H9 (cell line): ENCODE data around the gene SERPING1. TPM values are rescaled to one million over a fixed set of nuclear protein-coding genes. Genes with fewer than 3 reads are reported as not detected.
A peak's percentile ranks its signal among the peaks of the same experiment; 100 is the strongest.

Experiments used
- DNase-seq: peaks from one replicate; pipeline ENCODE4 v3.0.0-alpha.2; 2017
- H2AFZ ChIP-seq: one replicate; pipeline ENCODE4 v1.6.1; 2013; ENCODE audit warnings: mild to moderate bottlenecking, low read length, control low read depth, moderate library complexity
- H2AK5ac ChIP-seq: 2 replicates; pipeline ENCODE4 v1.6.1; 2013; ENCODE audit warnings: low read length, control low read depth, mixed read lengths; ENCODE audit not compliant: insufficient read length
- H2BK120ac ChIP-seq: one replicate; pipeline ENCODE4 v1.6.1; 2013; ENCODE audit warnings: low read depth, mild to moderate bottlenecking, low read length, control low read depth, inconsistent platforms; ENCODE audit not compliant: poor library complexity, severe bottlenecking
- H2BK12ac ChIP-seq: 2 replicates; pipeline ENCODE4 v1.6.1; 2013; ENCODE audit warnings: low read length, control low read depth, mixed read lengths, low read depth; ENCODE audit not compliant: insufficient read length
- H2BK15ac ChIP-seq: 2 replicates; pipeline ENCODE4 v1.6.1; 2013; ENCODE audit warnings: low read depth, low read length, control low read depth
- H2BK20ac ChIP-seq: one replicate; pipeline ENCODE4 v1.6.1; 2013; ENCODE audit warnings: low read depth, mild to moderate bottlenecking, low read length, control low read depth, inconsistent platforms; ENCODE audit not compliant: poor library complexity, severe bottlenecking
- H2BK5ac ChIP-seq: 2 replicates; pipeline ENCODE4 v1.6.1; 2013; ENCODE audit warnings: low read length, control low read depth, mixed read lengths; ENCODE audit not compliant: insufficient read length
- H3K14ac ChIP-seq: 2 replicates; pipeline ENCODE4 v1.6.1; 2013; ENCODE audit warnings: low read length, control low read depth; ENCODE audit not compliant: insufficient read depth
- H3K18ac ChIP-seq: 2 replicates; pipeline ENCODE4 v1.6.1; 2013; ENCODE audit warnings: low read depth, mild to moderate bottlenecking, mixed read lengths, low read length, control low read depth; ENCODE audit not compliant: insufficient read length
- H3K23ac ChIP-seq: 2 replicates; pipeline ENCODE4 v1.6.1; 2013; ENCODE audit warnings: low read length, control low read depth, mixed read lengths, low read depth; ENCODE audit not compliant: insufficient read length
- H3K23me2 ChIP-seq: 2 replicates; pipeline ENCODE4 v1.6.1; 2013; ENCODE audit warnings: low read depth, mild to moderate bottlenecking, mixed read lengths, low read length, control low read depth; ENCODE audit not compliant: insufficient read length, poor library complexity, severe bottlenecking
- H3K27ac ChIP-seq: 2 replicates; pipeline ENCODE4 v1.5.1; 2013; ENCODE audit warnings: low read length, control low read depth, mixed read lengths, low read depth; ENCODE audit not compliant: insufficient read length
- H3K27me3 ChIP-seq: 2 replicates; pipeline ENCODE4 v1.6.1; 2013; ENCODE audit warnings: low read length, control low read depth, inconsistent platforms; ENCODE audit not compliant: insufficient read depth
- H3K4ac ChIP-seq: 2 replicates; pipeline ENCODE4 v1.6.1; 2013; ENCODE audit warnings: low read depth, mild to moderate bottlenecking, control low read depth, inconsistent platforms, low read length, moderate library complexity
- H3K4me1 ChIP-seq: 2 replicates; pipeline ENCODE4 v1.6.1; 2013; ENCODE audit warnings: low read length, control low read depth, inconsistent platforms; ENCODE audit not compliant: insufficient read depth
- H3K4me2 ChIP-seq: 2 replicates; pipeline ENCODE4 v1.6.1; 2013; ENCODE audit warnings: low read length, control low read depth, mixed read lengths; ENCODE audit not compliant: insufficient read length, insufficient read depth
- H3K56ac ChIP-seq: 2 replicates; pipeline ENCODE4 v1.6.1; 2013; ENCODE audit warnings: low read depth, mild to moderate bottlenecking, mixed read lengths, low read length, control low read depth; ENCODE audit not compliant: insufficient read length
- H3K79me1 ChIP-seq: 2 replicates; pipeline ENCODE4 v1.6.1; 2013; ENCODE audit warnings: low read depth, mild to moderate bottlenecking, moderate library complexity, low read length, control low read depth, inconsistent platforms; ENCODE audit not compliant: insufficient read depth, poor library complexity, severe bottlenecking
- H3K79me2 ChIP-seq: 2 replicates; pipeline ENCODE4 v1.6.1; 2013; ENCODE audit warnings: low read length, control low read depth, inconsistent platforms; ENCODE audit not compliant: insufficient read depth
- H3K9ac ChIP-seq: 2 replicates; pipeline ENCODE4 v1.6.1; 2013; ENCODE audit warnings: low read length, control low read depth, mixed read lengths; ENCODE audit not compliant: insufficient read length; ENCODE audit errors: extremely low read depth
- H3K9me3 ChIP-seq: one replicate; pipeline ENCODE4 v1.6.1; 2013; ENCODE audit warnings: low read depth, low read length, inconsistent platforms; ENCODE audit not compliant: control insufficient read depth
- H3T11ph ChIP-seq: one replicate; pipeline ENCODE4 v1.6.1; 2013; ENCODE audit warnings: mild to moderate bottlenecking, low read length, control low read depth, inconsistent platforms
- H4K20me1 ChIP-seq: one replicate; pipeline ENCODE4 v1.6.1; 2013; ENCODE audit not compliant: control insufficient read depth, insufficient read length, insufficient read depth
- H4K5ac ChIP-seq: 2 replicates; pipeline ENCODE4 v1.6.1; 2013; ENCODE audit warnings: low read depth, mild to moderate bottlenecking, mixed read lengths, low read length, control low read depth; ENCODE audit not compliant: insufficient read length
- H4K8ac ChIP-seq: replicated peaks from 2 replicates; pipeline ENCODE4 v1.6.1; 2013; ENCODE audit warnings: low read length, control low read depth, mixed read lengths, low read depth; ENCODE audit not compliant: insufficient read length
- H4K91ac ChIP-seq: 2 replicates; pipeline ENCODE4 v1.6.1; 2013; ENCODE audit warnings: low read depth, mild to moderate bottlenecking, moderate library complexity, mixed read lengths, low read length, control low read depth; ENCODE audit not compliant: insufficient read length
- H3K27ac Mint-ChIP-seq, 3 experiments: 2 replicates in 2 of 3; 3 replicates in 1 of 3; pipeline ENCODE4 v1.8.0; 2020 to 2021; ENCODE audit warnings: mixed read lengths in 3 of 3, mild to moderate bottlenecking in 1 of 3, moderate library complexity in 1 of 3
- H3K27me3 Mint-ChIP-seq: 2 replicates; pipeline ENCODE4 v1.8.0; 2021; ENCODE audit warnings: low read depth, mild to moderate bottlenecking, moderate library complexity, mixed read lengths
- H3K36me3 Mint-ChIP-seq, 3 experiments: 2 replicates in 2 of 3; 3 replicates in 1 of 3; pipeline ENCODE4 v1.8.0; 2020 to 2021; ENCODE audit warnings: low read depth in 3 of 3, mixed read lengths in 3 of 3; ENCODE audit not compliant: insufficient read depth in 1 of 3
- H3K4me1 Mint-ChIP-seq, 2 experiments: 2 replicates each; pipeline ENCODE4 v1.8.0; 2020; ENCODE audit warnings: mixed read lengths in 2 of 2
- H3K4me3 Mint-ChIP-seq, 2 experiments: 2 replicates in 1 of 2; 3 replicates in 1 of 2; pipeline ENCODE4 v1.8.0; 2020 to 2021; ENCODE audit warnings: mild to moderate bottlenecking in 2 of 2, mixed read lengths in 2 of 2, moderate library complexity in 1 of 2
- H3K9me3 Mint-ChIP-seq, 2 experiments: 2 replicates in 1 of 2; 3 replicates in 1 of 2; pipeline ENCODE4 v1.8.0; 2020; ENCODE audit warnings: mild to moderate bottlenecking in 2 of 2, mixed read lengths in 2 of 2, moderate library complexity in 1 of 2
- WGBS: extraction: QIAGEN DNeasy Blood & Tissue Kit; methylation state at CpG from one replicate; pipeline ENCODE4 v1.1.7; 2013; ENCODE audit warnings: missing lambda C conversion rate, low lambda C conversion rate, mixed read lengths; ENCODE audit not compliant: insufficient read length; ENCODE audit errors: extremely low coverage; 5-methylcytosine and 5-hydroxymethylcytosine counted together
- total RNA-seq: library from RNA; stranded (reverse); gene quantifications from 2 replicates; pipeline ENCODE4 v1.2.1, GENCODE V29; 2021
- TF ChIP-seq, protein P1 (sequence below): fragments of 200-600 bp; sonication (generic); conservative IDR thresholded peaks from 3 replicates; pipeline ENCODE4 v1.8.0; 2021; ENCODE audit warnings: antibody characterized with exemption, mild to moderate bottlenecking

SERPING1 gene
- total RNA-seq, 1 experiment from 2014 or later: 35.2 TPM

GRCh38 chr11:57556041-57556440 is 41.4 kb upstream of the SERPING1 start:
- Histone ChIP-seq H3K56ac (no peak overlapping the region), H3K14ac (no peak overlapping the region), H2BK5ac (no peak overlapping the region), H2AFZ (no peak overlapping the region), H4K5ac (no peak overlapping the region), H3K23ac (no peak overlapping the region), H3K9ac (no peak overlapping the region), H2AK5ac (no peak overlapping the region), H4K8ac (peak overlapping the region; percentile 82), H3K27me3 (no peaks in the 10 kb centered on the region), H2BK12ac (no peak overlapping the region), H2BK20ac (no peak overlapping the region), H3K4me1 (no peaks in the 10 kb centered on the region; the same call in 1 of the 2 replicates), H3K23me2 (no peaks in the 10 kb centered on the region), H3K18ac (no peak overlapping the region), H2BK15ac (no peak overlapping the region), H4K91ac (no peak overlapping the region), H3K4ac (no peak overlapping the region; the same call in 1 of the 2 replicates), H3K27ac (no peak overlapping the region), H3T11ph (no peak overlapping the region), H3K79me2 (no peaks in the 10 kb centered on the region), H4K20me1 (no peaks in the 10 kb centered on the region), H3K9me3 (no peaks in the 10 kb centered on the region), H3K4me2 (no peak overlapping the region), H2BK120ac (no peak overlapping the region), H3K79me1 (no peaks in the 10 kb centered on the region)
- H3K36me3 Mint-ChIP-seq: peaks cover 18 to 62% (median 53%) of the 10 kb centered on the region in 3 experiments; a peak in 6 of 7 replicates
- TF ChIP-seq, protein P1, sequence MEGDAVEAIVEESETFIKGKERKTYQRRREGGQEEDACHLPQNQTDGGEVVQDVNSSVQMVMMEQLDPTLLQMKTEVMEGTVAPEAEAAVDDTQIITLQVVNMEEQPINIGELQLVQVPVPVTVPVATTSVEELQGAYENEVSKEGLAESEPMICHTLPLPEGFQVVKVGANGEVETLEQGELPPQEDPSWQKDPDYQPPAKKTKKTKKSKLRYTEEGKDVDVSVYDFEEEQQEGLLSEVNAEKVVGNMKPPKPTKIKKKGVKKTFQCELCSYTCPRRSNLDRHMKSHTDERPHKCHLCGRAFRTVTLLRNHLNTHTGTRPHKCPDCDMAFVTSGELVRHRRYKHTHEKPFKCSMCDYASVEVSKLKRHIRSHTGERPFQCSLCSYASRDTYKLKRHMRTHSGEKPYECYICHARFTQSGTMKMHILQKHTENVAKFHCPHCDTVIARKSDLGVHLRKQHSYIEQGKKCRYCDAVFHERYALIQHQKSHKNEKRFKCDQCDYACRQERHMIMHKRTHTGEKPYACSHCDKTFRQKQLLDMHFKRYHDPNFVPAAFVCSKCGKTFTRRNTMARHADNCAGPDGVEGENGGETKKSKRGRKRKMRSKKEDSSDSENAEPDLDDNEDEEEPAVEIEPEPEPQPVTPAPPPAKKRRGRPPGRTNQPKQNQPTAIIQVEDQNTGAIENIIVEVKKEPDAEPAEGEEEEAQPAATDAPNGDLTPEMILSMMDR: no peak
- H3K4me3 Mint-ChIP-seq: no peak overlapping the region
- H3K9me3 Mint-ChIP-seq: no peaks in the 10 kb centered on the region
- DNase-seq: no peak
- no peak overlapping the region for H3K27ac Mint-ChIP-seq
- H3K27me3 Mint-ChIP-seq: no peaks in the 10 kb centered on the region; the same call in 1 of the 2 replicates
- peaks cover 6 to 13% of the 10 kb centered on the region in 2 experiments; a peak in 1 of 4 replicates for H3K4me1 Mint-ChIP-seq
- no CpG with 5 or more reads among the region's 8 CpGs for WGBS
